Upper lobe of left lung (tissue), 4 donors: Measurements from ENCODE around the gene PRCC.

Experiments
- CTCF ChIP-seq, 6 experiments: fragments of 450-650 bp in 4 of 6; fragments of 200-600 bp in 2 of 6; sonication (generic) in 2 of 6; IDR thresholded peaks; one replicate each; pipeline ENCODE4 v1.5.1; 2016 to 2019; ENCODE audit warnings: antibody characterized with exemption in 6 of 6
- POLR2A ChIP-seq, 4 donors: fragments of 450-650 bp; IDR thresholded peaks; one replicate each; pipeline ENCODE4 v1.5.1; 2016 to 2017; ENCODE audit warnings: antibody characterized with exemption in 4 of 4, mild to moderate bottlenecking in 2 of 4

DNA sequence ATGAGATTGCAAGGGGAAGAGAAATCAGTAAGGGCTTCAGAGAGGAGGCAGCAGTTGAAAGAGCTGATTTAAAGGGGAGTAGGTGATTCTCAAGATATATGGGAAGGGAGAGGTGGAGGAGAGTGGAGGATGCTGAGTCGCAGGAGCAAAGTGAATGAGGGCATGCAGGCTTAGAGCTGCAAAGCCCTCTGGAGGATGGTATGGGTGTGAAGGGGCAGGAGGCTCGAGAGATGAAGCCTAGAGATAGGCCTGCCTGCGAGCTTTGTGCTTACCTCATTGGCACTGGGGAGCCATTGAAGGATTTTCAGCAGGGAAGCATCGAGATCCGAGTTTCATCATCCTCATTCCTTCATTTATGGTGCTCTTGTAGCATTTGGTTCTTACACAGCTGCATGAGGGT, 65.1 kb downstream of the PRCC start:
- TF ChIP-seq CTCF (IDR thresholded peaks at IDR 0.05): no peak
- TF ChIP-seq POLR2A (IDR thresholded peaks at IDR 0.05): no peak
